ENCODE results near the gene HOXA13.

GRCh38 chr7:27172315-27172774 is 27.5 kb downstream of the HOXA13 start:
- TF ChIP-seq POLR2AphosphoS5 (IDR thresholded peaks at IDR 0.05; ENCODE audit: low read depth, low read length) (no peak), POLR2A (IDR thresholded peaks at IDR 0.05; ENCODE audit: low read depth, low read length) (no peak), TAF1 (IDR thresholded peaks at IDR 0.05; ENCODE audit: borderline replicate concordance, low read depth, low read length) (no peak)
